Spleen (tissue), 7 donors: Measurements from ENCODE around the gene MARK2.

Experiments used
- CTCF ChIP-seq, 11 experiments: fragments of 200-600 bp in 7 of 11; fragments of 450-650 bp in 4 of 11; sonication (generic) in 4 of 11; IDR thresholded peaks in 8 of 11; conservative IDR thresholded peaks in 3 of 11; 1 replicate in 7 of 11; 2 replicates in 4 of 11; pipeline versions ENCODE4 v1.4.0 to v1.8.0; 2016 to 2021; ENCODE audit warnings: antibody characterized with exemption in 11 of 11, inconsistent platforms in 4 of 11, mild to moderate bottlenecking in 1 of 11
- POLR2A ChIP-seq, 3 donors: fragments of 450-650 bp; IDR thresholded peaks; one replicate each; pipeline ENCODE4 v1.5.1; 2017; ENCODE audit warnings: antibody characterized with exemption in 3 of 3, mild to moderate bottlenecking in 1 of 3
- POLR2AphosphoS5 ChIP-seq, 3 donors: sonication (generic); formaldehyde crosslinking; IDR thresholded peaks; one replicate each; pipeline ENCODE4 v1.5.1; 2017; ENCODE audit warnings: antibody characterized with exemption in 3 of 3
- donor health status: DM: no; HTN: no; CAD: no; lungs with moderate emphysema.
- donor health status: DM: no; HTN: no; CAD: no.
- donor health status: DM: no; HTN: no; CAD: no.

DNA sequence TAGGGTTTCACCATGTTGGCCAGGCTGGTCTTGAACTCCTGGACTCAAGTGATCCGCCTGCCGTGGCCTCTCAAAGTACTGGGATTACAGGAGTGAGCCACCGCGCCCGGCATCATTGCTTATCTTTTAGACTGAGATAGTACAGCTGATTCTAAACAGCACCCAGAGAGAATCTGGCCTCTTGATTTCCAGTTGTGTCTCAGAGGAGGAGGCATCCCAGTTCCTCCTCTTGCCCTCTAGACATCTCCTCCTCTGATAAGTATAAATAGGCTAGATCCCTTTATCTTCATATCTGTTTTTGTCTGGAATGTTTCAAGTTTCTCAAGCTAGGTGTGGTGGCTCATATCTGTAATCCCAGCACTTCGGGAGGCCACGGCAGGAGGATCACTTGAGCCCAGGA lies 7.0 kb downstream of the MARK2 start:
- no peak for TF ChIP-seq CTCF (IDR thresholded peaks at IDR 0.05 in 8 of 11, conservative IDR thresholded peaks at IDR 0.05 in 3 of 11)
- TF ChIP-seq POLR2AphosphoS5 (IDR thresholded peaks at IDR 0.05): no peak
- TF ChIP-seq POLR2A (IDR thresholded peaks at IDR 0.05): no peak
